Stimulated activated CD8-positive, alpha-beta memory T cell treated with anti-CD3 and anti-CD28 coated beads, Interleukin-4, amount 100 ng/mL, for 24 hours (primary cell): ENCODE results near the gene PPP2R5E.

Experiments
- DNase-seq: peaks from one replicate; pipeline ENCODE4 v3.0.0-alpha.2; 2020; ENCODE audit warnings: low read depth

The PPP2R5E gene

GRCh38 chr14:63432888-63433552 is 110.2 kb downstream of the PPP2R5E start:
- no peak for DNase-seq

GRCh38 chr14:63432228-63432627 is 110.9 kb downstream of the PPP2R5E start:
- DNase-seq: no peak

- DNase-seq: no peak
Measured at GRCh38 chr14:63431466-63431865, 111.7 kb downstream of the PPP2R5E start.

- DNase-seq: no peak
Measured at GRCh38 chr14:63428486-63428885, 114.7 kb downstream of the PPP2R5E start.

GRCh38 chr14:63426838-63427352 is 116.3 kb downstream of the PPP2R5E start:
- no peak for DNase-seq

GRCh38 chr14:63423889-63424288 is 119.3 kb downstream of the PPP2R5E start:
- no peak for DNase-seq

- DNase-seq: no peak
Measured at GRCh38 chr14:63423381-63423780, 119.8 kb downstream of the PPP2R5E start.

- DNase-seq: no peak
Measured at GRCh38 chr14:63421919-63422318, 121.3 kb downstream of the PPP2R5E start.

- DNase-seq: no peak
Measured at GRCh38 chr14:63421226-63421625, 122.0 kb downstream of the PPP2R5E start.

GRCh38 chr14:63418020-63418419 is 125.2 kb downstream of the PPP2R5E start:
- no peak for DNase-seq

- no peak for DNase-seq
Measured at GRCh38 chr14:63413009-63413408, 130.2 kb downstream of the PPP2R5E start.

- no peak for DNase-seq
Measured at GRCh38 chr14:63406333-63406732, 136.8 kb downstream of the PPP2R5E start.

- no peak for DNase-seq
Measured at GRCh38 chr14:63405715-63406114, 137.5 kb downstream of the PPP2R5E start.

- no peak for DNase-seq
Measured at GRCh38 chr14:63404906-63405305, 138.3 kb downstream of the PPP2R5E start.

- DNase-seq: no peak
Measured at GRCh38 chr14:63401646-63402045, 141.5 kb downstream of the PPP2R5E start.

GRCh38 chr14:63398952-63399351 is 144.2 kb downstream of the PPP2R5E start:
- DNase-seq: no peak

GRCh38 chr14:63394841-63395240 is 148.3 kb downstream of the PPP2R5E start:
- no peak for DNase-seq

GRCh38 chr14:63394432-63394831 is 148.7 kb downstream of the PPP2R5E start:
- DNase-seq: no peak

GRCh38 chr14:63393012-63393411 is 150.2 kb downstream of the PPP2R5E start:
- no peak for DNase-seq

GRCh38 chr14:63392236-63392635 is 150.9 kb downstream of the PPP2R5E start:
- DNase-seq: no peak

GRCh38 chr14:63388766-63389431 is 154.3 kb downstream of the PPP2R5E start:
- peak; percentile 36 for DNase-seq

- DNase-seq: no peak
Measured at GRCh38 chr14:63387711-63388110, 155.5 kb downstream of the PPP2R5E start.

GRCh38 chr14:63383776-63384367 is 159.3 kb downstream of the PPP2R5E start:
- peak; percentile 17 for DNase-seq
